Activated naive CD8-positive, alpha-beta T cell treated with anti-CD3 and anti-CD28 coated beads, Interleukin-2, amount 50 U/mL, for 24 hours (primary cell): ENCODE data around the gene NEO1.
"Not testable (repeated sequence)": the region's sequence is repeated elsewhere in the genome, so short reads cannot be mapped to it uniquely, and the experiment has no call there.

Source experiments
- ATAC-seq: fragments of 150-1000 bp; cut with Tn5 transposase; one replicate; pipeline ENCODE4 v1.10.0; 2021
- DNase-seq: peaks from one replicate; pipeline ENCODE4 v3.0.0; 2021
- H3K27ac Mint-ChIP-seq: one replicate; pipeline ENCODE4 v1.8.0; 2021; ENCODE audit warnings: mild to moderate bottlenecking, mixed read lengths
- H3K27me3 Mint-ChIP-seq: one replicate; pipeline ENCODE4 v1.8.0; 2021; ENCODE audit warnings: mixed read lengths
- H3K36me3 Mint-ChIP-seq: one replicate; pipeline ENCODE4 v1.8.0; 2021; ENCODE audit warnings: low read depth, mixed read lengths
- H3K4me1 Mint-ChIP-seq: one replicate; pipeline ENCODE4 v1.8.0; 2021; ENCODE audit warnings: mixed read lengths
- H3K4me3 Mint-ChIP-seq: one replicate; pipeline ENCODE4 v1.8.0; 2021; ENCODE audit warnings: mild to moderate bottlenecking, moderate library complexity, mixed read lengths
- H3K9me3 Mint-ChIP-seq: one replicate; pipeline ENCODE4 v1.8.0; 2021; ENCODE audit warnings: mixed read lengths

NEO1 gene

GRCh38 chr15:73212424-73212823, 160.2 kb downstream of the NEO1 start:
- ATAC-seq (no peak), DNase-seq (no peak)
- Mint-ChIP-seq H3K9me3 (peaks cover 8% of the 10 kb centered on the region), H3K4me3 (no peak overlapping the region), H3K4me1 (no peaks in the 10 kb centered on the region), H3K27me3 (peaks cover 2% of the 10 kb centered on the region), H3K36me3 (no peaks in the 10 kb centered on the region), H3K27ac (no peak overlapping the region)

- not testable (repeated sequence) for DNase-seq, H3K9me3 Mint-ChIP-seq, H3K36me3 Mint-ChIP-seq, H3K27ac Mint-ChIP-seq, H3K4me3 Mint-ChIP-seq, H3K4me1 Mint-ChIP-seq, ATAC-seq, H3K27me3 Mint-ChIP-seq
Measured at GRCh38 chr15:73221450-73221849, 169.2 kb downstream of the NEO1 start.

GRCh38 chr15:73225358-73226015, 173.2 kb downstream of the NEO1 start:
- H3K36me3 Mint-ChIP-seq: peaks cover 2% of the 10 kb centered on the region
- DNase-seq (peak; percentile 32), ATAC-seq (peak; percentile 65)
- no peak overlapping the region for H3K4me3 Mint-ChIP-seq
- peaks cover 2% of the 10 kb centered on the region for H3K27me3 Mint-ChIP-seq
- H3K9me3 Mint-ChIP-seq: peaks cover 7% of the 10 kb centered on the region
- no peak overlapping the region for H3K27ac Mint-ChIP-seq
- peaks cover 9% of the 10 kb centered on the region for H3K4me1 Mint-ChIP-seq

- peaks cover 9% of the 10 kb centered on the region for H3K4me1 Mint-ChIP-seq
- peaks cover 7% of the 10 kb centered on the region for H3K9me3 Mint-ChIP-seq
- no peak overlapping the region for H3K27ac Mint-ChIP-seq
Measured at GRCh38 chr15:73226093-73226814, 174.0 kb downstream of the NEO1 start.

GRCh38 chr15:73227433-73228056, 175.3 kb downstream of the NEO1 start:
- H3K27ac Mint-ChIP-seq: no peak overlapping the region
- peaks cover 7% of the 10 kb centered on the region for H3K9me3 Mint-ChIP-seq
- DNase-seq (no peak), ATAC-seq (no peak)
- H3K4me3 Mint-ChIP-seq: no peak overlapping the region
- H3K4me1 Mint-ChIP-seq: peaks cover 9% of the 10 kb centered on the region
- H3K36me3 Mint-ChIP-seq: no peaks in the 10 kb centered on the region
- H3K27me3 Mint-ChIP-seq: peaks cover 2% of the 10 kb centered on the region

More at GRCh38 chr15:73226093-73226814, 174.0 kb downstream of the NEO1 start:
- Mint-ChIP-seq H3K27me3 (peaks cover 2% of the 10 kb centered on the region), H3K4me3 (no peak overlapping the region), H3K36me3 (peaks cover 2% of the 10 kb centered on the region)
- ATAC-seq (no peak), DNase-seq (no peak)

GRCh38 chr15:73228128-73228646, 175.9 kb downstream of the NEO1 start:
- no peak overlapping the region for H3K4me3 Mint-ChIP-seq
- no peak for DNase-seq
- no peak overlapping the region for H3K27ac Mint-ChIP-seq
- H3K9me3 Mint-ChIP-seq: peaks cover 7% of the 10 kb centered on the region
- H3K27me3 Mint-ChIP-seq: peaks cover 2% of the 10 kb centered on the region
- no peaks in the 10 kb centered on the region for H3K36me3 Mint-ChIP-seq
- no peak for ATAC-seq
- peaks cover 6% of the 10 kb centered on the region for H3K4me1 Mint-ChIP-seq

- no peak for DNase-seq
- Mint-ChIP-seq H3K27ac (no peak overlapping the region), H3K27me3 (peaks cover 2% of the 10 kb centered on the region), H3K36me3 (no peaks in the 10 kb centered on the region), H3K4me3 (no peak overlapping the region), H3K9me3 (peaks cover 7% of the 10 kb centered on the region), H3K4me1 (no peaks in the 10 kb centered on the region)
- no peak for ATAC-seq
Measured at GRCh38 chr15:73231661-73232419, 179.6 kb downstream of the NEO1 start.

GRCh38 chr15:73232776-73233175, 180.5 kb downstream of the NEO1 start:
- no peaks in the 10 kb centered on the region for H3K4me1 Mint-ChIP-seq
- H3K9me3 Mint-ChIP-seq: peaks cover 7% of the 10 kb centered on the region
- H3K27me3 Mint-ChIP-seq: peaks cover 2% of the 10 kb centered on the region
- DNase-seq: no peak
- H3K27ac Mint-ChIP-seq: no peak overlapping the region
- no peaks in the 10 kb centered on the region for H3K36me3 Mint-ChIP-seq
- no peak for ATAC-seq
- H3K4me3 Mint-ChIP-seq: no peak overlapping the region

GRCh38 chr15:73233623-73234022, 181.4 kb downstream of the NEO1 start:
- Mint-ChIP-seq H3K9me3 (peaks cover 7% of the 10 kb centered on the region), H3K4me1 (no peaks in the 10 kb centered on the region), H3K27me3 (peaks cover 2% of the 10 kb centered on the region), H3K27ac (no peak overlapping the region), H3K36me3 (no peaks in the 10 kb centered on the region), H3K4me3 (no peak overlapping the region)
- no peak for ATAC-seq
- no peak for DNase-seq

- Mint-ChIP-seq H3K27ac (no peak overlapping the region), H3K4me3 (no peak overlapping the region), H3K27me3 (no peaks in the 10 kb centered on the region), H3K4me1 (no peaks in the 10 kb centered on the region), H3K36me3 (no peaks in the 10 kb centered on the region), H3K9me3 (no peaks in the 10 kb centered on the region)
- ATAC-seq (no peak), DNase-seq (no peak)
Measured at GRCh38 chr15:73237910-73238309, 185.6 kb downstream of the NEO1 start.

- Mint-ChIP-seq H3K9me3 (no peaks in the 10 kb centered on the region), H3K27me3 (peaks cover 2% of the 10 kb centered on the region), H3K36me3 (no peaks in the 10 kb centered on the region), H3K4me3 (no peak overlapping the region), H3K4me1 (no peaks in the 10 kb centered on the region), H3K27ac (no peak overlapping the region)
- ATAC-seq: no peak
- no peak for DNase-seq
Measured at GRCh38 chr15:73239564-73240215, 187.4 kb downstream of the NEO1 start.

- ATAC-seq (no peak), DNase-seq (peak; percentile 78)
- Mint-ChIP-seq H3K27ac (no peak overlapping the region), H3K36me3 (no peaks in the 10 kb centered on the region), H3K4me3 (no peak overlapping the region), H3K9me3 (no peaks in the 10 kb centered on the region), H3K4me1 (no peaks in the 10 kb centered on the region), H3K27me3 (peaks cover 2% of the 10 kb centered on the region)
Measured at GRCh38 chr15:73240866-73241499, 188.7 kb downstream of the NEO1 start.

- peaks cover 4% of the 10 kb centered on the region for H3K4me1 Mint-ChIP-seq
- H3K9me3 Mint-ChIP-seq: no peaks in the 10 kb centered on the region
- H3K36me3 Mint-ChIP-seq: peaks cover 1% of the 10 kb centered on the region
- H3K27me3 Mint-ChIP-seq: peaks cover 5% of the 10 kb centered on the region
- H3K27ac Mint-ChIP-seq: no peak overlapping the region
- no peak overlapping the region for H3K4me3 Mint-ChIP-seq
- DNase-seq (no peak), ATAC-seq (peak; percentile 40)
Measured at GRCh38 chr15:73244333-73244732, 192.1 kb downstream of the NEO1 start.
